HG03097 (cell line): Measurements from ENCODE around the gene RAD51B.

Experiments used
- ATAC-seq: cut with Tn5 transposase; IDR thresholded peaks from one replicate; pipeline ENCODE4 v1.9.1; 2021; ENCODE audit not compliant: unreplicated experiment, low FRiP score

Gene RAD51B

GRCh38 chr14:68222154-68222553 lies 402.6 kb downstream of the RAD51B start:
- ATAC-seq = no peak

GRCh38 chr14:68222726-68223125 lies 403.1 kb downstream of the RAD51B start:
- no peak for ATAC-seq

GRCh38 chr14:68223631-68224030 lies 404.1 kb downstream of the RAD51B start:
- no peak for ATAC-seq

GRCh38 chr14:68225321-68225720 lies 405.7 kb downstream of the RAD51B start:
- no peak for ATAC-seq

GRCh38 chr14:68226523-68226922 lies 406.9 kb downstream of the RAD51B start:
- ATAC-seq = no peak

- no peak for ATAC-seq
Measured at GRCh38 chr14:68228656-68229055, 409.1 kb downstream of the RAD51B start.

DNA sequence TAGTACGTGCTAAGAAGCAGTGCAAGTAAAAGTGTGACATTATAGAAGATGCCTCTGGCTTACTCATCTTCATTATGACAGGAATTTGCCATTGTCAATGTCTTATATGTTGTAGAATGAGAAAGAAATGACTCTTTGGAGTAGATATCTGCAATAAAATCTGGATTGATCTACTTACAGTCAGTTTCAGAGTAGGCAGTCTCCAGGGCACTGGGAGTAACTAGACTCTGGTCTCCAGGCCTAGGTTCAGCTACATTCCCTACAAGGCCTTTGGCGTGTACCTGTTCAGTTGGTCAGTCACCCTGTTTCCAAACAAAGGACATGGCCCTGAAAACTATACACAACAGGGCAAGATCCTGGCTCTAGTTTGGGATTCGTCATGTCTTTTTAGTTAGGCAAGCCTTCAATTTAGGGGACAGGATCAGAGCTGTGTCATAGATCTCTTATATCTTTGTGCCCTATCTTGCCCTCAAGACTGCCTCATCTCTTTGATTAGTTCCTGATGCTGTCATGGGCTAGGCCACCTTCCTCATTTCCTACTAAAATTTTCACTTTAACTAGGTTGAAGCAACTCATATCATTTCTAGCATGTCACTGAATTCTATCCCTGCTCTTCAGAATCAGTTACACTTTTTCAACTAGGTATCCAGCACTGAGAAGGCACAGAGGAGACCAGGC lies 410.0 kb downstream of the RAD51B start:
- no peak for ATAC-seq

- no peak for ATAC-seq
Measured at GRCh38 chr14:68230202-68230949, 410.8 kb downstream of the RAD51B start.

DNA sequence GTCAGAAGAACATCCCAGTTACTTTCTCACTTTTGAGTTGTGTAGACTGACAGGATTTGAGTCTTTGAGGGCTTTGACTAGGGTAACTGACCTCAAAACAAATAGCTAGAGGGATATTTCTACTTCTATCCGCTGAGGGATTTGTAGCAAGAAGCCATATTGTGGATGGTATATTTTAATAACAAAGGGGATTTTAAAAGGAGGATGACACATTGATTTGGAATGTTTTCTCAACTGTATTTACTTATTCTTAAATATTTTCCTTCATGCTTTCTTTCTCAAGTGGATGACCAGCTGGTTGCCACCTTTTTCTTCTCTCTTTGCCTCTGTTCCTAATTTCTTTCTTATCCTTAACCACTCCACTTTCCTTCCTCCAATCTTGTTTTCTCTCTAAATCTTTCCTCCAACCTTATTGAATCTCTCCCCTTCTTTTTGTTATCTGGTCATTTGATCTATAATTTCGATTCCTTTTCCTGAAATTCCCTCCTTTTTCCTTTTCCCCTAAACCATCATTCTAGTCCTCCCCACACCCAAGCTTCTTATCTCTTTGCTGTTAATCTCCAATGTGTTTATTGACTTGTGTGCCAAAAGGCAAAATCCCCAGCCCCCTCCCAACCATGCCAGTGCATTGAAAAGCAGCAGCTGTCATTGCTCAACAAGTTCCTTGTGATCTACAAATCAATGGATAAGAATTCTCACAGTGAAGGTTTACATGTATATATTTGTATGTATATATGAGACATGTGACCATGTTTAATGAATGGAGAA lies 411.6 kb downstream of the RAD51B start:
- ATAC-seq = no peak

DNA sequence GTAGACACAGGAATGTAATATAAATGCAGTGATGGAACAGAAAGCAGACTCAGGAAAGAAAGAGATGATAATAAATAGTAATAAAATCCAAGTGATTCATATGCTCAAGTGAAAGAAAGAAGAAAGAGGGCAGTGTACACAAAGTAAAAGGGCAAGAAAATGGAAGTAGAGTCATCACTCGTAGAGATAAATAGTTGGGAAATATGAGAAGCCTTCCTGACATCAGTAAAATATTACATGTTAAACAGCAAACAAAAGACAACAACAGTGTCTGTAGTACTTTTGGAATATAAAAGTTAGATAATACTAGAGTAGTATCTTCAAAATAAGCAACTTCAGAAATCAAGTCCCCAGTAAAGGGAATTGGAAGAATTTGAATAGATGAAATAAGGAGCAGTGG lies 412.3 kb downstream of the RAD51B start:
- ATAC-seq = no peak

- peak; percentile 69 for ATAC-seq
Measured at GRCh38 chr14:68232300-68233055, 412.9 kb downstream of the RAD51B start.

DNA sequence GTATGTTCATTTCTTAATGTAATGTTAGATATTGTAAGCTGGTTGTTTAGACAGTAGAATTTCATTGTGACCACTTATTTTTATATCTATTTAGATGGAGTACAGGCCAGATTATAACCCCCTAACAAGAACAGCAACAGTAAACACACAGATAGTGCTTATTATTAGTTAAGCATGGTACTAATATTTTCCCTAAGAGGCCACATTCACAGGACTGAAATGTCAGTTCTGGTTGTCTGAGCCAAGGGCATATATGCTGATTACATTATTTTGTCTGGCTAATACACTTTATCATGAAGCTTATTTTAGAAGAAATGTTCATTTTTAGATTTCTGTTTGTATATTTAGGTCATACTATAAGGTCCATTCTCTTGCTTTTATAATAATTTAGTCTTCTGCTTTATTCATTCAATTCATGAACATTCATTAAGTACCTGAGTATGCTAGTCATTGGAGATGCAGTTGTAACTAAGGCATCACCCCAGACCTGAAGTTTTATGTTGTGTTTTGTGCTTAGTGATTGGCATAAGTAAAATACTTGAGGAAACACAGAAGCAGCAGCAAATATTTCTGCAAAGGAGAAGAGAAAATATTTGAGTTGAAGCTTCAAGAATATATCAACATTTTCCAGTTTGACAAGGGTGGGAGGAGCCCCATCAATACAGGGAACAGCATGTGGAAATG lies 413.7 kb downstream of the RAD51B start:
- no peak for ATAC-seq

- ATAC-seq = no peak
Measured at GRCh38 chr14:68234101-68234905, 414.7 kb downstream of the RAD51B start.

DNA sequence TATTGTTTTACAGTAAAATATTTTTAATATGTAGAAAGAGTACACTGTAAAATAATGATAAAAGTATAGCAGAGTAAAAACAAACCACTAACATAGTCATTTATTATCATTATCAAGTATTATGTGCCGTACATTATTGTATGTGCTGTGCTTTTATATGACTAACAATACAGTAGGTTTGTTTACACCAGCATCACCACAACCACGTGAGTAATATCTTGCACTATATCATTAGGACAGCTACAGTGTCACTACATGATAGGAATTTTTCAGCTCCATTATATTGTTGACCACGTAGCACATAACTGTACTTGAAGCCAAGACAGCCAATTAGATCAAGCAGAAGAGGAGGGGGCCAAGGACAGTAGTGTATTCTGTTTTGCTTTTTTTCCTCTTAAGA lies 415.4 kb downstream of the RAD51B start:
- no peak for ATAC-seq

- no peak for ATAC-seq
Measured at GRCh38 chr14:68236582-68237458, 417.2 kb downstream of the RAD51B start.

DNA sequence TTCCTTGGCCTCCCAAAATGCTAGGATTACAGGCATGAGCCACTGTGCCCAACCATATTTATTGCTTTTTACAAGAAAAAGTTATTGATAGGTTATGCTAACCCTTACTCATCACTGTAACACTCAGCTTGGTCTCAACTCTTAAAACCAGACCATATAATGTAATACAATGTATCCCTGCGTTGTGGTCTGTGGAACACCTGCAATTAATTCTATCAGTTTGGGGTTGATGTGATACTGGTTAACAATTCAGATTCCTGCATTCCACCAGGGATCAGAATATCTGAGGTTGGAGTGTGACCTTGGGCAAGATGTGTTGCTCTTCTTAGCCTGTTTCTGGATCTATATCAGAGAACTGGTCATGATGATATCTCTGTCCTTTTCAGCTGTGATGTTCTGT lies 419.0 kb downstream of the RAD51B start:
- no peak for ATAC-seq

DNA sequence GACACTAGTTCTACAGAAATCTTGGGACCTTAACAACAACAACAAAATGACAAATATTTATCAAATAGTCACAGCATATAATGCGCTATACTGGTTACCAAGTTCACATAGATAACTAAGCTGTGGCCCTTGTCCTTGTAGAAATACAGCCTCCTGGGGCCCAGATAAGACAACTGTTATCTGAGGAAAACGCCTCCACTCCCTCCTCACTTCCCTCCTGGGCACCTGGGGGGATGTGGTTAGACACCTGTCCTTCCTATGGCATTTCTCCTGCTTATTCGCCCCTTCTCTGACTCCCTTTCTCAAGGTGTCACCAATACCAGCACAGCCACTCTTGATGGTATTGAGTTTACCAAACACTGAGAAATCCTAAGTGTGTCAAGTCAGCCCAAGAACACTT lies 419.4 kb downstream of the RAD51B start:
- no peak for ATAC-seq

DNA sequence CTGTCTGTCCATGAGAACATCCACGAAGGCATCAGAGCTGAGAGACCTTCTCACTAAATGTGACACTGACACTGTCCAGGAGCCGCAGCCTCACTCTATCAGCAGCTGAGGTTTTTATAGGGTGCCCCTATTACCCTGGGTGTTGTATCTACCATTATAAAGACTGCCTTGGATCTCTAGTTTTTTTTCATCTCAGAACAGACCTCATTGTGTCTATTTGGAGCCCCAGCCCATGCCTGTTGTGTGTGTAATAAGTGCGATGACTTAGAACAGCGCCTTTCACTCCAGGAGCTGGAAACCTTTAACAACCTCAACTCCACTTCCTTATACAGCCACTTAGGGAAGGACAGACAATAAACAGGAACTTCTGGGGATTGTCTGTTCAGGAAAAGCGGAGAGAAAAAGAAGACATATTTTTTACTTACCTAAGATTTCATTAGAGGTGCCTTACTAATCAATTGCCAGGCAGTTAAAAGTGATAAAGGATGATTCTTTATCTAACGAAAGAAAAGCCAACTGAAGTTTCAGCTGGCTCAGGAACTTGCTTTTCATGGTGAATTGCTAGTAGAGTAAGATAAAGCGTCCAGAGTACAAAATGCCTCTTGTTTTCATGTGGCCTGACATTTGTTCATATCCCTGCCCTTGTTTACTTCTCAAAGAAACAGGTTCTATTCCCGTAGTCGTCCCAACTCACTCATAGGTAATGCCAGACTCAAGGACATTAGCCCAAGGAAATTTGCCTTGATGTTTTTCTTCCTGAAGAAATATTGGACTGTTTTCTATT lies 420.6 kb downstream of the RAD51B start:
- no peak for ATAC-seq
